ENCODE data around the gene RETN. TPM values are rescaled to one million over a fixed set of nuclear protein-coding genes. Genes with fewer than 3 reads are reported as not detected.
A peak's percentile ranks its signal among the peaks of the same experiment; 100 is the strongest.

The RETN gene
- total and polyA plus RNA-seq, 2 experiments from 2014 or later: not detected

GRCh38 chr19:7629347-7630054 lies 39.3 kb upstream of the RETN start, which contains the start of the genes PET100 and XAB2:
PET100 (plus strand) TSS chr19:7629793; CDS start chr19:7629834, 41 bp downstream.
XAB2 (minus strand) TSS chr19:7629545; CDS start chr19:7629527, 18 bp downstream.
- H3K27me3 ChIP-seq: no peaks in the 10 kb centered on the region
- H3K4me1 ChIP-seq (ENCODE audit: low read depth): peaks cover 6% of the 10 kb centered on the region
- H3K36me3 ChIP-seq: peaks cover 3% of the 10 kb centered on the region
- no peak for TF ChIP-seq CTCF (IDR thresholded peaks at IDR 0.05; ENCODE audit: low read depth, low read length)
- no peaks in the 10 kb centered on the region for H3K9me3 ChIP-seq (ENCODE audit: low read depth)
- DNase-seq (ENCODE audit: low read depth in 1 of 2, low spot score in 1 of 2): peak; percentile 98 to 99
- peak within 1 kb of the TSS; percentile 94 for H3K4me3 ChIP-seq
- H3K27ac ChIP-seq: peak within 1 kb of the TSS; percentile 49

GRCh38 chr19:7631577-7631976 lies 37.3 kb upstream of the RETN start:
- Histone ChIP-seq H3K4me3 (no peak overlapping the region), H3K27ac (no peak overlapping the region), H3K4me1 (ENCODE audit: low read depth) (peaks cover 9% of the 10 kb centered on the region), H3K9me3 (ENCODE audit: low read depth) (no peaks in the 10 kb centered on the region), H3K27me3 (no peaks in the 10 kb centered on the region), H3K36me3 (no peaks in the 10 kb centered on the region)
- DNase-seq (ENCODE audit: low read depth in 1 of 2, low spot score in 1 of 2): no peak
- no peak for TF ChIP-seq CTCF (IDR thresholded peaks at IDR 0.05; ENCODE audit: low read depth, low read length)

GRCh38 chr19:7632340-7633203 lies 36.3 kb upstream of the RETN start:
- Histone ChIP-seq H3K36me3 (no peaks in the 10 kb centered on the region), H3K27me3 (no peaks in the 10 kb centered on the region), H3K9me3 (ENCODE audit: low read depth) (no peaks in the 10 kb centered on the region), H3K4me1 (ENCODE audit: low read depth) (peaks cover 9% of the 10 kb centered on the region), H3K4me3 (no peak overlapping the region), H3K27ac (no peak overlapping the region)
- DNase-seq (ENCODE audit: low read depth in 1 of 2, low spot score in 1 of 2): no peak
- TF ChIP-seq CTCF (IDR thresholded peaks at IDR 0.05; ENCODE audit: low read depth, low read length): no peak

- Histone ChIP-seq H3K9me3 (ENCODE audit: low read depth) (no peaks in the 10 kb centered on the region), H3K4me1 (ENCODE audit: low read depth) (peaks cover 5% of the 10 kb centered on the region), H3K36me3 (no peaks in the 10 kb centered on the region), H3K27ac (no peak within 1 kb of the TSS), H3K27me3 (no peaks in the 10 kb centered on the region), H3K4me3 (no peak within 1 kb of the TSS)
- no peak for DNase-seq (ENCODE audit: low read depth in 1 of 2, low spot score in 1 of 2)
- TF ChIP-seq CTCF (IDR thresholded peaks at IDR 0.05; ENCODE audit: low read depth, low read length): no peak
Measured at GRCh38 chr19:7633698-7634097, 35.2 kb upstream of the RETN start, which contains the start of gene PCP2. PCP2 (minus strand) TSS chr19:7633719; CDS start chr19:7633457, 262 bp downstream.

- no peaks in the 10 kb centered on the region for H3K9me3 ChIP-seq (ENCODE audit: low read depth)
- H3K4me1 ChIP-seq (ENCODE audit: low read depth): peaks cover 4% of the 10 kb centered on the region
- no peak for TF ChIP-seq CTCF (IDR thresholded peaks at IDR 0.05; ENCODE audit: low read depth, low read length)
- H3K36me3 ChIP-seq: no peaks in the 10 kb centered on the region
- DNase-seq (ENCODE audit: low read depth in 1 of 2, low spot score in 1 of 2): no peak
- H3K4me3 ChIP-seq: no peak overlapping the region
- no peaks in the 10 kb centered on the region for H3K27me3 ChIP-seq
- no peak overlapping the region for H3K27ac ChIP-seq
Measured at GRCh38 chr19:7635670-7636069, 33.2 kb upstream of the RETN start.

Measured in cardiac muscle cell (in vitro differentiated cells and primary cell).